Rectal smooth muscle tissue (tissue), 1 donor: ENCODE measurements around the gene ANKRD13D.

Experiments used
- H3K27ac ChIP-seq: one replicate; pipeline ENCODE4 v1.7.0; 2013; ENCODE audit warnings: low read depth, low read length, inconsistent platforms
- H3K27me3 ChIP-seq: one replicate; pipeline ENCODE4 v1.7.0; 2013; ENCODE audit warnings: low read length; ENCODE audit not compliant: control insufficient read depth, insufficient read depth
- H3K36me3 ChIP-seq: one replicate; pipeline ENCODE4 v1.7.0; 2013; ENCODE audit warnings: low read length; ENCODE audit not compliant: control insufficient read depth, insufficient read depth
- H3K4me1 ChIP-seq: one replicate; pipeline ENCODE4 v1.7.0; 2013; ENCODE audit warnings: low read length; ENCODE audit not compliant: control insufficient read depth, insufficient read depth
- H3K4me3 ChIP-seq: one replicate; pipeline ENCODE4 v1.7.0; 2013; ENCODE audit warnings: low read length
- H3K9ac ChIP-seq: one replicate; pipeline ENCODE4 v1.7.0; 2013; ENCODE audit warnings: low read length

ANKRD13D gene

DNA sequence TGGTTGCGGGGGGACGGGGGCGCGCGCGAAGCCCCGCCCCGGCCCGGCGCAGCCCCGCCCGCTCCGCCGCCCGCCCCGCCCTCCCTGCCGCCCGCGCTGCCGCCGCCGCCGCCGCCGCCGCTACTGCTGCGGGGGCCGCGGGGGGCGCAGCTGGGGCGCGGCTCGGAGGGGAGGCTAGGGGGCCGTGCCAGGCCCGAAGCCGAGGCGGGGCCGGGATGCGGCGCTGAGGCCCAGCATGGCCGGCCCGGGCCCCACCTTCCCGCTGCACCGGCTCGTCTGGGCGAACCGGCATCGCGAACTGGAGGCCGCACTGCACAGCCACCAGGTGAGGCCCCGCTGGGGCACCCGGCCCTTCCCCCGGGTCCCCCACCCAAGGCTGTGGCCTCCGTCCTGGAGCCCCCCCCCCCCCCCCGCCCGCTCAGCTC is at the start of gene ANKRD13D:
ANKRD13D (plus strand) TSS at position 78 of the 425 bp plus-strand sequence; CDS start at position 236, 158 bp downstream.
- Histone ChIP-seq H3K27ac (peak within 1 kb of the TSS; percentile 94), H3K4me1 (peaks cover 18% of the 10 kb centered on the region), H3K27me3 (no peaks in the 10 kb centered on the region), H3K36me3 (peaks cover 16% of the 10 kb centered on the region), H3K9ac (peak within 1 kb of the TSS; percentile 61), H3K4me3 (peak within 1 kb of the TSS; percentile 73)

DNA sequence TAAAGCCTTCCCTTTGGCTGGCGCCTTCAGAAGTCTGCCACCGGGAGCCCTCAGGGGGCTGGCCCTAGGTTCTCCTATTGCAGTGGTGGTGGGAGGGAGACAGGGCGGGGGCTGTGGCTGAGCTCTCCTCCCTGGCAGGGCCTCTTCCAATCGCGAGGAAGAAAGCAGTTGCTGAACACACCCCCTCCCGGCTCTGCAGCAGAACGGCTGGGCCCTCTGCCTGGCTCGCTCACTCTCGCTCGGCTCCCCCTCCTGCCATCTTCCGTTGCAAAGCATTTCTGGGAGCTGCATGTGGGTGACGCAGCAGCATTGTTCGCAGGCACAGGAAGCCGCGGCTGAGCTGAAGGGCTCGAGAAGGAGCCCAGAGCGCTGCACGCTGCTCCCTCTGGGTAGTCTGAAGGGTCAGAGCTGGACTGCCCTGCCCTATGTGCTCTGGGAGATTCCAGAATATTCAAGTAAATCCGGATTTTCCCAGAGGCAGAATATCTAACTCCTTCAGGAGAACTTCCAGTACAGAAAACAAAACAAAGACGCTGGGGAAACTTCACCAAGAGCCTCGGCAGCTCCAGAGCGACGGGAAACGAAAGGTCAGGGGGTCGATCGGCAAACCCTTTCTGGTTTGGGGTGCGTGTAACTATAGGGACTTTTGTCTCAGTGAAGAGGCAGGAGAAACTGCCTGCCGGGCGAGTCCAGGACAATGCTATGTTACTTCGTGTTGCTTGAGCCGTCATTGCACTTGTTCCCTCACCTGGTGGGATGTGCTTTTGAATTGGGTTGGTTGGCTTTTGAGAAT is 49.1 kb upstream of the ANKRD13D start:
- H3K4me3 ChIP-seq = peak overlapping the region; percentile 87
- H3K27me3 ChIP-seq = no peaks in the 10 kb centered on the region
- H3K27ac ChIP-seq = peak overlapping the region; percentile 90
- H3K36me3 ChIP-seq = peaks cover 4% of the 10 kb centered on the region
- H3K4me1 ChIP-seq = peaks cover 23% of the 10 kb centered on the region
- peak overlapping the region; percentile 76 for H3K9ac ChIP-seq

GRCh38 chr11:67240576-67241389 is 48.3 kb upstream of the ANKRD13D start:
- Histone ChIP-seq H3K9ac (peak overlapping the region; percentile 76), H3K4me1 (peaks cover 23% of the 10 kb centered on the region), H3K27ac (peak overlapping the region; percentile 90), H3K27me3 (no peaks in the 10 kb centered on the region), H3K4me3 (peak overlapping the region; percentile 87), H3K36me3 (peaks cover 12% of the 10 kb centered on the region)

DNA sequence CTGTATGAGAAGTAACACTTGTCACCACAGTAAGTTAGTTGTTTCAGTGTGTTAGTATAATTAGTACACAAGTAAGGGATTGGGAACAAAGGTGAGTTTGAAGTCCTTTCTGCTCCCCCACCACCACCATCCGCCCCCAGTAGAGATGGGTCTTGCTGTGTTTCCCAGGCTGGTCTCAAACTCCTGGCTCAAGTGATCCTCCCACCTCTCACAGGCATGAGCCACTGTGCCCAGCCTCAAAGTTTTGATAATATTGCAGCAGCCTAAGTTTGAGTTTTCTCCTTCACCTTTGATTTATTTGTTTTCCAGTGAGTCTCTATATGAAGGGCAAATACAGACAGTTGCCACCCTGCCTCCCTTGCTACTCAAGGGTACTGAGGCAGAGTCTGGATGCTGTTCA is 46.6 kb upstream of the ANKRD13D start:
- Histone ChIP-seq H3K4me1 (peaks cover 23% of the 10 kb centered on the region), H3K27me3 (no peaks in the 10 kb centered on the region), H3K27ac (no peak overlapping the region), H3K36me3 (peaks cover 25% of the 10 kb centered on the region), H3K4me3 (peak overlapping the region; percentile 23), H3K9ac (no peak overlapping the region)

GRCh38 chr11:67243051-67243450 is 46.1 kb upstream of the ANKRD13D start:
- Histone ChIP-seq H3K4me1 (peaks cover 23% of the 10 kb centered on the region), H3K27ac (no peak overlapping the region), H3K9ac (no peak overlapping the region), H3K4me3 (no peak overlapping the region), H3K36me3 (peaks cover 30% of the 10 kb centered on the region), H3K27me3 (no peaks in the 10 kb centered on the region)

GRCh38 chr11:67245046-67245445 is 44.1 kb upstream of the ANKRD13D start:
- H3K36me3 ChIP-seq = peaks cover 48% of the 10 kb centered on the region
- H3K4me1 ChIP-seq = peaks cover 12% of the 10 kb centered on the region
- no peak overlapping the region for H3K27ac ChIP-seq
- H3K4me3 ChIP-seq = no peak overlapping the region
- H3K9ac ChIP-seq = no peak overlapping the region
- no peaks in the 10 kb centered on the region for H3K27me3 ChIP-seq

DNA sequence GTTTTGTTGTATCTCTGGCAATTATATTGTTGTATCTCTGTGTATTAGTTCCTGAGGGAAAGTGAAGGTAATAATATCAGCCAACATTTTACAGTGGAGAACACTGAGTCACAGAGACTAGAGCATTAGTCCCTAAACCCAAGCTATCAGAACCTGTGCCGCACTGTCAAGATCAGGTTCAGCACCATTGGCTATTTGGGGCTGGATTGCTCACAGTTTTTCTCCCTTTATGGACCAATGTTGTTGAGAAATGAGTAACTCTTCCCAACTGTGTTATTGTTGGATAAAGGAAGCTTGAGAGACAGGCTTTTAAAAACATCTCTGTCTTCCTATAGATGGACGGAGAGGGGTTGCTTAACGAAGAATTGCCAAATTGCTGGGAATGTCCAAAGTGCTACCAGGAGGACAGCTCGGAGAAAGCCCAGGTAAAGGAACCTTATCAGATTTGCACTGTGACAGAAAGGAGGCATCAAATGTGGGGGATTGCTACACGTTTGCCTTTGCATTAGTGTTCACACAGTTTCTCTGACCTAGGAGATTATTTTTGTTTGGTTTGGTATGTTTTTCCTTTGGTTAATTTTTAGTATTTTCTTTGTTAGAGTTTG is 41.1 kb upstream of the ANKRD13D start:
- H3K9ac ChIP-seq = no peak overlapping the region
- no peak overlapping the region for H3K27ac ChIP-seq
- H3K4me1 ChIP-seq = no peaks in the 10 kb centered on the region
- H3K27me3 ChIP-seq = no peaks in the 10 kb centered on the region
- no peak overlapping the region for H3K4me3 ChIP-seq
- peaks cover 74% of the 10 kb centered on the region for H3K36me3 ChIP-seq

GRCh38 chr11:67248653-67249052 is 40.5 kb upstream of the ANKRD13D start:
- no peaks in the 10 kb centered on the region for H3K27me3 ChIP-seq
- no peak overlapping the region for H3K27ac ChIP-seq
- H3K9ac ChIP-seq = no peak overlapping the region
- H3K4me3 ChIP-seq = no peak overlapping the region
- peaks cover 80% of the 10 kb centered on the region for H3K36me3 ChIP-seq
- H3K4me1 ChIP-seq = no peaks in the 10 kb centered on the region

- Histone ChIP-seq H3K4me3 (no peak overlapping the region), H3K27ac (no peak overlapping the region), H3K27me3 (no peaks in the 10 kb centered on the region), H3K9ac (no peak overlapping the region), H3K36me3 (peaks cover 89% of the 10 kb centered on the region), H3K4me1 (no peaks in the 10 kb centered on the region)
Observed at GRCh38 chr11:67250059-67251043, 38.8 kb upstream of the ANKRD13D start.

DNA sequence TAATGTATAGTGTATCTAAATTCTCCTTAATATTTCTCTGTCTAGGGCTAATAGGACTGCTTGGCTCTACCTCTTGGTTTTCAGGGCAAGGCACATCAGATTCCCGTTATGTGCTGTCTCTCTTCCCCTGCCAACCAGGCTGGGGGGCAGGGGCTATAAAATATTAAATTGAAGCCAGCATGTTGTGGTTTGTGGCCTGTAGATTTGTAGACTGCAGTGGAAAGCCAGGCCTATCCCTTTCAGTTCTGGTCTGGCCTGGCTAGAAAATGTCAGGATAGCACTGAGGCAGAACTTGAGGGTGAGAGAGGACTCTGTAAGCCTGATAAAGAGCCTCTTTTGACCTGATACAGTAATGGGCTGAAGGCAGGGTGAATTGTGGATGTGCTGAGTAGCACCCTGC is 37.3 kb upstream of the ANKRD13D start:
- no peaks in the 10 kb centered on the region for H3K4me1 ChIP-seq
- no peak overlapping the region for H3K27ac ChIP-seq

GRCh38 chr11:67252831-67253239 is 36.3 kb upstream of the ANKRD13D start:
- no peak overlapping the region for H3K9ac ChIP-seq
- H3K27ac ChIP-seq = no peak overlapping the region
- H3K4me1 ChIP-seq = no peaks in the 10 kb centered on the region
- no peaks in the 10 kb centered on the region for H3K27me3 ChIP-seq
- H3K36me3 ChIP-seq = peaks cover 78% of the 10 kb centered on the region
- H3K4me3 ChIP-seq = no peak overlapping the region

More for the DNA sequence above, 37.3 kb upstream of the ANKRD13D start:
- Histone ChIP-seq H3K4me3 (no peak overlapping the region), H3K36me3 (peaks cover 83% of the 10 kb centered on the region), H3K27me3 (no peaks in the 10 kb centered on the region), H3K9ac (no peak overlapping the region)
